ENCODE measurements around the gene CD70.

- TF ChIP-seq CTCF (IDR thresholded peaks at IDR 0.05), result no peak
- TF ChIP-seq POLR2AphosphoS5 (IDR thresholded peaks at IDR 0.05), result no peak
- TF ChIP-seq POLR2A (IDR thresholded peaks at IDR 0.05), result no peak
These were observed 14.0 kb downstream of the CD70 start for GRCh38 chr19:6576869-6577475.
